Epithelial cell of alveolus of lung (primary cell): ENCODE results near the gene CABP1. TPM values are rescaled to one million over a fixed set of nuclear protein-coding genes. Genes with fewer than 3 reads are reported as not detected.

Source experiments
- total RNA-seq: library from RNA; depleted of rRNA; stranded (reverse); fragments of >200 nt; gene quantifications from 2 replicates; pipeline ENCODE4 v1.2.1, GENCODE V29; 2015

The CABP1 gene
- 0.65 and 0.88 TPM in 2 replicates for total RNA-seq

GRCh38 chr12:120639771-120640721 lies at the start of gene CABP1:
TSS of gene CABP1 (plus strand) at chr12:120640626. CDS start at chr12:120640686, 60 bp downstream.

GRCh38 chr12:120686690-120687577 lies 46.5 kb downstream of the CABP1 start, which contains the start of gene MLEC:
TSS of gene MLEC (plus strand) at chr12:120687149. CDS start at chr12:120687297, 148 bp downstream.

GRCh38 chr12:120710031-120710804 lies 69.8 kb downstream of the CABP1 start, which contains the start of gene UNC119B:
TSS of gene UNC119B (plus strand) at chr12:120710458. CDS start at chr12:120710475, 17 bp downstream.

Other genes starting within 250 kb of the CABP1 start
- gene COX6A1, start 202.5 kb upstream of the CABP1 start, total RNA-seq = 398 and 667 TPM in 2 replicates
- 29.0 and 33.6 TPM in 2 replicates for gene TRIAP1, start 194.2 kb upstream of the CABP1 start, total RNA-seq
- gene GATC, start 194.2 kb upstream of the CABP1 start, total RNA-seq = 16.9 and 22.9 TPM in 2 replicates
- 72.5 and 84.2 TPM in 2 replicates for gene SRSF9, start 170.9 kb upstream of the CABP1 start, total RNA-seq
- 244 and 390 TPM in 2 replicates for gene DYNLL1, start 144.5 kb upstream of the CABP1 start, total RNA-seq
- 30.8 and 44.9 TPM in 2 replicates for gene COQ5, start 111.5 kb upstream of the CABP1 start, total RNA-seq
- 106 and 123 TPM in 2 replicates for gene RNF10, start 106.3 kb upstream of the CABP1 start, total RNA-seq
- 18.1 and 37.8 TPM in 2 replicates for gene POP5, start 59.2 kb upstream of the CABP1 start, total RNA-seq
- 80.1 and 109 TPM in 2 replicates for gene MLEC, start 46.5 kb downstream of the CABP1 start, total RNA-seq
- gene UNC119B, start 69.8 kb downstream of the CABP1 start, total RNA-seq = 20.8 and 25.5 TPM in 2 replicates
- gene ACADS, start 85.2 kb downstream of the CABP1 start, total RNA-seq = 8.5 and 15.0 TPM in 2 replicates